GM19397 (cell line): ENCODE results near the gene TENM3.

Source experiments
- ATAC-seq: cut with Tn5 transposase; IDR thresholded peaks from one replicate; pipeline ENCODE4 v1.9.1; 2021; ENCODE audit warnings: mild to moderate bottlenecking, moderate library complexity; ENCODE audit not compliant: unreplicated experiment

The TENM3 gene

DNA sequence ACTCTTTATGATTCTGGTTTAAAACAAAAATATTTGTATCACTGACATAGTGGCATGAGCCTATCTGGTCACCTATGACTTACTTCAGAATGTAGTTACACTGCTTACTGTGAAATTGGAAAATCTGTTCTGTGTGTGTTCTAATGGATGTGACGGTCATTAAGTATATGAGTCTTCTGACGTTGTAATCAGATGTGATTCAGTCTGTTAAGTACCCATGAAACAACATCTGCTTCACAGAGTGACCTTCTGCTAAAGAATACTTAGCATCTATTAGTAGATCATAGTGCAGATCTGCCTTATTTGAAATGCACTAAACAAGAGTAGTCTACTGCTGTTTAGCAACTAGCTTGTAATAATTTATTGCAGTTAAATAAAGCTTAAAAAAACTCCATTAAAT, 356.9 kb downstream of the TENM3 start:
- ATAC-seq: no peak

DNA sequence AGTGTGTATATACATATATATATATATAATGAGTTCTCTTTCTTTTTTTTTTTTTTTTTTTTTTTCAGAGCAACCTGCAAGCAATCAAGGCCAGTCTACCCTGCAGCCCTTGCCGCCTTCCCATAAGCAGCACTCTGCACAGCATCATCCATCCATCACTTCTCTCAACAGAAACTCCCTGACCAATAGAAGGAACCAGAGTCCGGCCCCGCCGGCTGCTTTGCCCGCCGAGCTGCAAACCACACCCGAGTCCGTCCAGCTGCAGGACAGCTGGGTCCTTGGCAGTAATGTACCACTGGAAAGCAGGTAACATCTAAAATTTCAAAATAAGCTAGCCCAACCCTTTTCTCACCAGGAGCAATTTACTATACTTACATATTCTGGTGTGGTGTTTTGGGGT, 357.7 kb downstream of the TENM3 start:
- no peak for ATAC-seq

DNA sequence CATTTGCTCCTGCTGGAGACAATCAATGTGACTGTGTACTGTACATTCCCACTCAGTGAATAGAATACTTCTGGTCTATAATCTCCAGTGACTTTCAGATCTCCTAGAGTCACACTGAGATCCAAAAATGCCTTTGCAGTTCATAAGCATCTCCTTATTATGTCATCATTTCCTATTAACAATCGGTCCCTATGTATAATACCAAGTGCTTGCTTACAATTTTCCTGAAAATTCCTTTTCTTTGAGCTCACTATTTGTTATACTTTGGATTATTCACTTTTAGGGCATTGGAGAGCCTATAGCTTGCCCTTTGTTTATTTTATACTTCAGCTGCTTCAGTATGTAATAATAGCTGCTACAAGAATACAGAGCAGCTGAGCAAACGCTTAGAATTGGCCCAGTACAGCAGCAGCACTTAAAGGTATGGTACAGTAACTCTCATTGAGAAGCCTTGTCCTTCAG, 361.0 kb downstream of the TENM3 start:
- ATAC-seq: no peak

DNA sequence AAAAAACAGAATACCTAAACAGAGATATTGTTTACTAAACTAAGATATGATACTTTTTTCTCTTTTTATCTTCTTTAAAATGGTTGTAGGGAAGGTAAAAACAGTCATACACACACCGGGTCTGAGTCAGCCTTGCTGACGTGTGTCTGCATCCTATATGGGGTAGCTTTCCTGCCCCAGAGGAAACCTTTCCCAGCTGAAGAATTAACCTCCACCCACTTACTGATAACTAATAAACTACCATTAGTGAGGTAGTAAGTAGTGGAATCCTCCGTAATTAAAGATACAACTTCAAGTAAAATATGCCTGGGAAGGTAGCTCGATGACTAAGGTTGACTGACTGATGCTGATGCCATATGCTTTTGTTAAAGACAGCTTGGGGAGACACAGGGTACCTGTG, 361.8 kb downstream of the TENM3 start:
- no peak for ATAC-seq

DNA sequence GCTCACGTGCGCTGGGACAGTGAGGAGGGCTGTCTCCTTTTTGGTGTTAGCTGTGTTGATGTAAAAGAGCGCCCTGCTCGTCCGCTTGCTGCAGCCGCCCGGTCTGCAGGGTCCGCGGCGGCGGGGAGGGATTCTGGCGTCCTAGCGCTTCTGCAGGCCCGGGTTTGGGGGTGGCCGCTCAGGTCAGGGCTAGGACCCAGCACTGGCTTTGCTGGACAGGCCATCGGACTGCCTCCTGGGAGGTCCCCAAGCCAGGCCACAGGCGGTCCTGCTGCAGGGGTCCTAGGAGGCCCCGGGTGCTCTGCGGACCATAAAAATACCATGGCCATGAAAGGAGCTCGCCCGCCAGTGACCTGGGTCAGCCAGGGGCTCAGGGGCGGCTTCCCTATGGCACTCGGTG, 365.3 kb downstream of the TENM3 start:
- ATAC-seq: no peak

DNA sequence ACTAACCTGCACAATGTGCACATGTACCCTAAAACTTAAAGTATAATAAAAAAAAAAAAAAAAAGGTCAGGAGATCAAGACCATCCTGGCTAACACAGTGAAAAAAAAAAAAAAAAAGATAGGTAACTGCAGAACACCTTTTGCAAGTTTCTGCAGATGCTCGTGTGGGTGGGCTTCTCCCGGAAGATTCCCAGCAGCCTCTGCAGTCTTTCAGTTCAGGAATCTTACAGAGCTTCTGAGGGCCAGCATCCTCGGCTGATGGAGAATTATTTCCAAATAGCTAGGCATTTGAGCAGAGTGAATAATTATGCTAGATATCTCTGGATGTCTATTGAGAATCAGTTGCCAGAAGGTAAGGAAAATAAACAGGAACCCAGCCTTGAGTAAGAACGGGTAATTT, 373.3 kb downstream of the TENM3 start:
- ATAC-seq: no peak

DNA sequence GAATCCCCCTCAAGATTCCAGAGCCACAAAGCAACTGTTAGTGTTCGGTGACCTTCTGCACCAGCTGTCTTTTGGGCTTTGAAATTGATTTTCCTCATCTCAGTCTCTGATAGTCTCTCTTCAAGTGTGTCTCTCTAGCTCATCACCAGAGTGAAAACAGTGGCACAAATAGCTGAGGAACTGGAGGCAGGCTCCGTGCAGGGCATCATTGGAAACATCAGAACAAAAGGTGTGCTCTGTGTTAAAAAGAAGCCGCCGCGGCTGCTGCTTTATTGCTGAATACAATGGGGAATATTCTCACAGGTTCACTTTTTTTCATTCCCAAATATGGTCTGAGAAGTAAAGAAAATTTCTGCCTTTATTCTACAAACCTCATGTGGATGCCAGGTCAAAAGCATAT, 376.5 kb downstream of the TENM3 start:
- no peak for ATAC-seq

DNA sequence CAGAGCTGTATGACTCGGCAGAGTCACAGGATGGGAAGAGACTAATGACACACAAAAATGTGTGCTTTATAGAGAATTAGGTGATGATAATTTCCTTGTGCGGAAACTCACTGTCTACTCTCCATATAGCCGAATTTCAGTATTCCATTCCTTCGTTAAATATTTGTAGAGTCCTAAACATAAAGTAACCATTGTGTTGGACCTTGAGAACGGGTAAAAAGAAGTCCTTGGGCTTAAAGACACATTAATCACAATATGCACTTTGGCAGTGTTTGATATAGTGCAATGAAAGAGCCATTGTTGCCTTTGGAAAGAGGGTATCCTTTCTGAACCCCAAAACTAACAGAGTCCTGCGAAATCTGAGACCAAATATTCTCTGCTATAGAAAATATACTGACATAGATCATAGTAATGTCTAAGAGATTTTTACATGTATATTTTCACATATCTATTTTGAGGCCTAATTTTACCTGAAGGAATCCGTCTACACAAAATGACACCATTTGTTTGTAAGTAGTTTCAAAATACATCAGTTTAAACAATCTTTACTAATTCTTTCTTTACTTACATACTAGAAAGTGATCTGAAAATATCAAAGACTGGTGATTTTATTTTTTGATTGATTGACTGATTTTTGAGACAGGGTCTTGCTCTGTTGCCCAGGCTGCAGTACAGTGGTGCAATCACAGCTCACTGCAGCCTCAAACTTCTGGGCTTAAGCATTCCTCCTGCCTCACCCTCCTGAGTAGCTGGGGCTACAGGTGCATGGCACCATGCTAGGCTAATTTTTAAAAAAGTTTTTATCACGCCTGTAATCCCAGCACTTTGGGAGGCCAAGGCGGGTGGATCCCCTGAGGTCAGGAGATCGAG, 377.1 kb downstream of the TENM3 start:
- no peak for ATAC-seq

DNA sequence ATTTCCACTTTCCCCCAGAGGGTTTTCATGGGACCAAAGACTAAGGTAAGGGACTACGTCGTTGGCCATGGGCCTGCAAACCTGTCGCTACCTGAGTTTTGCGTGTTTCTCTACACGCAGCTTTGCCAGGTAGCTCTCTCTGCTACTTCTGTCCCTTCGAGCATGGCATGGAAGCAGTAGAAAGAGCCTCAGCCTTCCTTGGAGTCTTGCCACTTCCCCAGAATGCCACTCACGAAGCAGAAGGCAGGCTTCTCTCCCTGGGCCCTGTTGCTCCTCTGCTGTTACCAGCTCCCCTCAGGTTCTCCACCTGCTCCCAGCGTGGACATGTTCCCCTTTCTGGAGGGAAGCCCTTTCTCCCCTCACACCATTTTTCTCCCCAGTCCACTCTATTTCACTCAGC, 381.1 kb downstream of the TENM3 start:
- ATAC-seq: no peak

DNA sequence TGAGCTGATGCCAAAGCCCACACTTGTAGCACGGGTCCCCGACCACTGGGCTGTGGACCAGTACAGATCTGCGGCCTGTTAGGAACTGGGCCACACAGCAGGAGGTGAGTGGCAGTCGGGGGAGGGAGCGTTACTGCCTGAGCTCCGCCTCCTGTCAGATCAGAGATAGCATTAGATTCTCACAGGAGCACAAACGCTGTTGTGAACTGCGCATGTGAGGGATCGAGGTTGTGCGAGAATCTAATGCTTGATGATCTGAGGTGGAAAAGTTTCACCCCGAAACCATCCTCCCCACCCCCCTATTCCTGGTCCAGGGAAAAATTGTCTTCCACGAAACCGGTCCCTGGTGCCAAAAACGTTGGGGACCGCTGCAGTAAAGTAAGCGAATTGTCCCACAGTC, 382.0 kb downstream of the TENM3 start:
- no peak for ATAC-seq

DNA sequence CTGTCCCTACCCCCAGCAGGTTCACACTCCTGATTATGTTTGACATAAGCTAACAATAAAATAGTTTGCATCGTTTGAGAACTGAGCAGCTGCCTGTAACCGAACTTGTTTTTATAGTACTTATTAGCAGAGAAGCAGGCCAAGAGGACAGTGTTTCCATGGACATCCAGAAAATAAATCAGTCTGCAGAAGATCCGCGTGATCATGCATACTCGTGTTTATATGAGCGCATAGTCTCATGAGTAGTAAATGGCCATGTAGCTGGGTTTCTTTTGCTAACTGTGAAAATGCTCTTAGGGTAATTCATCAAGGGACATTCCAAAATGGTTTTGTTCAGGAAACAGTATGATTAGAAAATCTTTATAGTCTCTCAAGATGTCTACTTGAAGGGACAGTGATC, 384.8 kb downstream of the TENM3 start:
- no peak for ATAC-seq

DNA sequence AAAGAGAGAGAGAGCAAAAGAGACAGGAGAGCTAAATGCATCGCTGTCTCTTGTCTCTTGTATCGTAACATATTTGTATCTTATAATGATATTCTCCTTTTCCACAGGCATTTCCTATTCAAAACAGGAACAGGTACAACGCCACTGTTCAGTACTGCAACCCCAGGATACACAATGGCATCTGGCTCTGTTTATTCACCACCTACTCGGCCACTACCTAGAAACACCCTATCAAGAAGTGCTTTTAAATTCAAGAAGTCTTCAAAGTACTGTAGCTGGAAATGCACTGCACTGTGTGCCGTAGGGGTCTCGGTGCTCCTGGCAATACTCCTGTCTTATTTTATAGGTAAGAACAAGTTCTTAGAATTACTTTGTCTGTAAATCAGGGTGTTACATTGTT, 385.3 kb downstream of the TENM3 start:
- ATAC-seq: no peak

DNA sequence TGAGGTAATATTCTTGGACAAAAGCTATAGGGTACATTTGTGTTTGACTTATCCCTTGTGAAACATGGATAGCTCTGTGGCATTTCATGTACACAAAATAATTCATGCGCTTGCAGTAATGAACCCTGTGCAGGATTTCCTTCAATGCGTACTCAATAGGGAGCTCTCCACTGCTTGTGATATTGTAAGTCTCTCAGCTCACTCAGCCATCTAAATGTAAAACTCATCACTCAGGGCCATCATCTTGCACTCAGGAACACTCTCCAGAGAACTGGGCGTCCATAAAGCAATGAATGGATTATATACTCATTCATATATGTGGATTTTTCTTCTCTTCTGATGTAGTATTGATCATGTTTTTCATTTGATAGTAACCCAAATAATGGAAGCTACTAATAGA, 385.9 kb downstream of the TENM3 start:
- ATAC-seq: no peak

DNA sequence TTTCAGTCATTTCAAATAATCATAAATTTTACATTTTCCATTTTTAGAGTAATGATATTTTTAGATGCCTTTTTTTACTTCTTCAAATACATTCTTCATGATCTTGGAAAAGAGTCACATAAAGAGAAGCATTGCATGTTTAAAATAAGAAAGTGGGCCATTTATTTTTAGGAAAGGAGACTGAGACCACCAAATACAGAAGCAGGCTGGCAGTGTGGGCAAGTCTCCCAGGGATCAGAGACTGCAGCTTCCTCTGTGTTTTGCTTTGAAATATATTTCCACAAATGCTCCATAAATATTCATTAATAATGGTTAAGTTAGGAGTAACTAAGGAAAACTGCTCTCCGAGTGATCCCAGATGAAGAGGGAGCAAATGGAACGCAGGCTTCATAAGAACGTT, 397.3 kb downstream of the TENM3 start:
- no peak for ATAC-seq

DNA sequence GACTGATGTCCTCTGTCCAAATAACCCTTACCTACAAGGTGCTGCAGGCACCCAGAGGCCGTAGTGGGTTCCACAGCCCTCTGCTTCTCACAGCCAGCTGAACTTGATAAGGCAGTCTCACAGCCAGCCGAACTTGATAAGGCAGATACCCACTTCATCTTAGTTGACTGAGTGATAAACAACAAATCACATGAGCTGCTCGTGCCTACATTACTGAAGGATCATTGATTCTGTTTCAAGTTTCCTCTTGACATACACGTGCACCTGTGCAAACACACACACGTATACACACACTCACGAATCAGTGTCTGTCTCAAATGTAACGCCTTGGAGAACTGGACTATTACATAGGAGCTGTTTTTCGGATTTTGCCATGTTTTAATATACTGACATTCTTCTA, 397.7 kb downstream of the TENM3 start:
- no peak for ATAC-seq

DNA sequence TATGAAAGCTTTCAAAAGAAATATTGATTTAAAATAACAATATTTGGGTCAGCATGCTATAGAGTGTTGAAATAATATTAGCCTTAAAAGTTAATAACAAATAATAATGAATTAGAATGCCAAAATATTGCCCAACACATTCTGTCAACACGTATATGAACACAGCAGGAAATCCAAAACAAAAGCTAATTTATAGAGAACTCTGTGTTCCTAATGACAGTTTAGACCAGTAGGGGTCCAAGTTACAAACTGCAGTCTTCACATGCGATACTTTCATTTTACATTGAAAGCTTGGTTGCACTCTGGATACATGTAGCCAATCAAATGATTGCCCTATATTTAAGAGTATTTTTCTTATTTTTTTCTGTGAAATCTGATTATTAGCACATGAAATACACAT, 399.6 kb downstream of the TENM3 start:
- no peak for ATAC-seq

DNA sequence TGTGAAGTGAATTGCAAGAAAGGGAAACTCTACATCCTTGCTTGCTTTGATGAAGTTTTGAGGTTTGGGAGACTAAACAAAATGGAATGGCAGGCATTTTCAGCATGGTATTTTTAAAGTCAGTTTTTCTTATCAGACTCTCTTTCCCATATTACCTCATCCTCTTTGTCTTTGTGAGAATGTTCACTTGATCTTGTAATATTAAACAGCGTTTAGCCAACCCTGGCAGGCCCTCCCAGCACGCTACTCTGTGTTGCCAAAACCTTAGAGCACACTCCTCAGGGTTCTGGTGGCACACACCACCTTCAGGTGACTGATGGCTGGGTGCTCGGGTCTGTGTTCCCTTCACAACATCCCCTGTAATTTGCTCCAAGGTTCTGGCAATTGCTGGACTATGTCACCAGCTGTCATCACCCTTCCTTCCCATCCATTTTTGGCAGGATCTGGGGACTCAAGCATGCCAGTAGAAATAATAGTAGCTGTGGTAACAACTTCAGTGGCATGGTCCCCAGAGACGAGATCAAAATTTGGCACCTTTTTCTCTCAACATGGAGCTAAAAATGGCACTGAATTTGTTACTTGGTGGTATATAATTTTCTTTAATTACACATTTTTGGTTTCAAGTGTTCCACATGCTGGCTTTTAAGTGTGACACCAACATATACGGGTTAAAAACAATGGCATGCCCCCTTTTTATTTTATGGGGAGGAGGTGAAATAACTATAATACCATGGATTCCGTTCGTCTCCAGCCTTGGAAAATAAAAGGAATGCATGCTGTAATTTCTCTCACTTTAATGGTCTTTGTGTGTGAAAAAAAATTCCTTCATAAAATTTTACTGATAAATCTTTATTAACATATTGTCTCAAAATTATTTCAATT, 400.8 kb downstream of the TENM3 start:
- ATAC-seq: no peak

DNA sequence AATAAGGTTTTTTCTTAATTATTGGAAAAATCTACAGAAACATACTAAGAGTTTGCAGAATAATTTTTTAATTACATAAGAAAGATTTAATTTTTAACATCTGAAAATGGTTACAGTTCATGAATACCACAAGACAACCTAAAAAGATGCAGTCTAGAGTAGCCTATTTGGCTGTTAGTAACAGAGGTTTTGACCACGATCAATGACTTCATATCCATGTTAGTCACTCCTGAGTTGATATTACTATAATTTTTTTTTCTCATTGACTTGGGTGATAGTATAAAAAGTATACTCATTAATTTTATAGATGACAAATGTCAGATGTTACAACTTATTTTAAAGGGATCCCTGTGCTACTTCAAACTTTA, 401.5 kb downstream of the TENM3 start:
- ATAC-seq: no peak

DNA sequence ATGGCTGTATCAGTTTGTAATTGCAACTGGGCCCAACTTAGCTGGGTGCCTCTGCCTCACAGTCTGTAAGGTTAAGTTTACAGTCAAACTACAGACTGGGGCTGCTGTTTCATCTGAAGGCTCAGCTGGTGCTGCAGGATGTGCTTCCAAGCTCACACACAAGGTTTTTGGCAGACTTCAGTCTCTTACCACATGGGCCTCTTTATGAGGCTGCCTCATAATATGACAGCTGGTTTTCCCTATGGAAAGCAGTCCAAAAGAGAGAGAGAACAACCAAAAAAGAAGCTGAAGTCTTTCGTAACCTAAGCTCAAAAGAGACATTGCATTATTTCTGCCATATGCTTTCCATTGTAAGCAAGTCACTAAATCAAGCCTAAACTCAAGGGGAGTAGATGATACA, 402.3 kb downstream of the TENM3 start:
- no peak for ATAC-seq

DNA sequence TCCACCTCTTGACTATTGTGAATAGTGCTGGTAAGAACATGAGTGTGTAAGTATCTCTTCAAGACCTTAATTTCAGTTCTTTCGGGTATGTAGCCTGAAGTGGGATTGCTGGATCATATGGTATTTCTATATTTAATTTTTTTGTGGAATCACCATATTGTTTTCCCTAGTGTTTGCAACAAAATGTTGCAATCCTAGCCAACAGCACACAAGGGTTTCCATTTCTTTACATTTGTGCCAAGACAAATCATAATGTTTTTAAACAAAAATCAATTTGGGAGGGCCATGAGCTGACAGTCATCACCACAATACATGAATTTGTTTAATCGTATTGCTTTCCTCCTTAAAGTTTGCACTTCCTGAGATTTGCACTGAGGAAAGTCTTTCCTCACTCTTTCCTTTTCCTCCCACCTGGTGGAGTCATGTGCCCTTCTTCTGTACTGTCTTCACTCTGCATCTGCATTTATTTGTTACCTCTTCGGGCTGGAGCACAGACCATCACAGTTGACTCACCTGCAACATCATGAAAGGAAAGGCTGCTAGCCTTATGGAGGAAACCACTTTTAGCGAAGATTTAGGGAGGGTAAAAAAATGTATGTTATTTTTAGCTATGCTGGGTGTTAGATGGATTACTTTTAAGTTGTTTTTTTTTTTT, 404.6 kb downstream of the TENM3 start:
- ATAC-seq: no peak

DNA sequence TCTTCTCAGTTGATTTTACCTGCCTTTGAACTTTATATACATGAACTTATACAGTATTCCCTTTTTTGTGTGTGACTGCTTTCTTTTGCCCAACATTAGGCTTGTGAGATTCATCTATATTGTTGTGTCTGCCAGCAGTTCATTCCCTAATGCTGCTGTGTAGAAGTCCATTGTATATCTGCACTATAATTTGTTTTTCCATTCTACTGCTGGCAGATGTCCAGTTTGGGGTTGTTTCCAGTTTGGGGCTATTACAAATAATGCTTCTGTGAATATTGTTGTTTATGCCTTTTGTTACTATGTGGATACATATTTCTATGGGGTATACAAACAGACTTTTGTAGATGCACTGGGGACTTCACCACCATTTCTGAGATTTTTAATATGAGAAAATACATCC, 405.6 kb downstream of the TENM3 start:
- ATAC-seq: no peak
